ENCODE measurements around the gene STK38L.
A peak's percentile ranks its signal among the peaks of the same experiment; 100 is the strongest.
"Not testable (repeated sequence)": the region's sequence is repeated elsewhere in the genome, so short reads cannot be mapped to it uniquely, and the experiment has no call there.

Gene STK38L

DNA sequence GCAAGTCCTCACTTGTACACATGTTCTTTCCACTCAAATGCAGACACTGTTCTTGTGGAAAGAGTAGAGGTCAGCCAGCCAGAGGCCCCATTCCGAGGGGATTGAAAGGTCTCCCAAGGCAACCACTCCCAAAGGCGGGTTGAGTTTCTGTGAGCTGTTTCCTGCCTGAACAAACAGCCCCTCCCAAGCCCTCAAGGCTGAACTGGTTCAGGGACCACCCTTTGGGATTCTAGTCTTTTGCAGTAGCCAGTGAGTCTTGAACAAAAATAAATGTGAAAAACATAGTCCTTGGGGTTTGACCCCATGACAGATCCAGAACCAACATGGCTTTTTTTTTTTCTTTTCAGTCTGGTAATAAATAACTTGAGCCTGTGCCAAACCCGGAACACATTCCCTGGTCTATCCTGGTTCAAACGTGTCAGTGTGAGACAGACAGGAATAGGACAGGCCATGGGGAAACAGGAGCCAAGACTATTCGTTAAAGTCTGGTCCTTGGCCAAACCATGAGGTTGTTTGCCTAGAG is 17.6 kb upstream of the STK38L start:
- Histone ChIP-seq H3K4me1 (ENCODE audit: control insufficient read depth, insufficient read depth, low read length) (peaks cover 6% of the 10 kb centered on the region), H3K36me3 (ENCODE audit: control insufficient read depth, insufficient read depth, low read length) (no peaks in the 10 kb centered on the region), H3K27me3 (ENCODE audit: control insufficient read depth, insufficient read depth, low read length, poor library complexity, severe bottlenecking) (no peaks in the 10 kb centered on the region), H3K9me3 (ENCODE audit: control insufficient read depth, low read length) (no peaks in the 10 kb centered on the region), H3K27ac (ENCODE audit: insufficient read depth, low read depth, low read length, poor library complexity, severe bottlenecking) (no peak overlapping the region), H3K4me3 (ENCODE audit: insufficient read depth, low read depth, low read length) (no peak overlapping the region)
- WGBS, 2 experiments, result 64 to 72% methylated on average over 5 of the region's 5 CpGs

DNA sequence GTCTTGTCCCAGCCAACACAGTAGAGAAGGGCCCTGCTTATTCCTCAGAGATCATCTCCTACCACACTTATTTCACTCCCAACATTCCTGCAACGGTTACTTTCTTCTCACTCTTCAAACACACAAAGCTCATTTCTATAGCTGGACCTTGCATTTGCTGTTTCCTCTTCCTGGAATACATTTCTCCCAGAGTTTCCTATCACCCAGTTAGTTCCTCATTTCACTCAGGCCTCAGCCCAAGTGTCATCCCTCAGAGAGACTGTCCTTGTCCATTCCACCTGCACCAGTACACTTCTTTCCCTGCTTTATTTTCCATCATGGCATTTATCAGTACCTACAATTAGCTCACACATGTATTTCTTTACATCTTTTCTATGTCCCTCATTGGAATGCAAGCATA is 14.7 kb upstream of the STK38L start:
- Histone ChIP-seq H3K4me1 (ENCODE audit: control insufficient read depth, insufficient read depth, low read length) (peaks cover 6% of the 10 kb centered on the region), H3K4me3 (ENCODE audit: insufficient read depth, low read depth, low read length) (no peak overlapping the region), H3K36me3 (ENCODE audit: control insufficient read depth, insufficient read depth, low read length) (no peaks in the 10 kb centered on the region), H3K9me3 (ENCODE audit: control insufficient read depth, low read length) (no peaks in the 10 kb centered on the region), H3K27me3 (ENCODE audit: control insufficient read depth, insufficient read depth, low read length, poor library complexity, severe bottlenecking) (no peaks in the 10 kb centered on the region), H3K27ac (ENCODE audit: insufficient read depth, low read depth, low read length, poor library complexity, severe bottlenecking) (no peak overlapping the region)
- 92% methylated on average over 1 of the region's 1 CpG for WGBS, 2 experiments

DNA sequence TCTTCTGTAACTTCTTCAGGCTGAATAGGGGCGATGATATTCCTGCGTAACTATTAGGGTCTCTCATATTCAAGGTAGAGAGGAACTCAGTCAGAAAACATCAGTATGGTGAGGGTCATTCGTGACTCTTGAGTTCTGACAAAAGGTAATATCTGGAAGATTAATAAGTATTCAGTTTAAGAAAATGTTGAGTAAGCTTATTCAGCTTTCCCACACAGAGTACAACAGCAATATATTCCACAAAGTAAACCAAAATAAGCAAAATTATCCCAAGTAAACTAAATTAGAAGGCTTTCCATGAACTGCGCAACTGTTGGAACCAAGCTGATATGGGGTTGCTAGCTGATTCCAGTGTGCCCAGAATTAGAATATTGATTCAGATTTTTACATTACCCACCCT is 12.7 kb upstream of the STK38L start:
- not testable (repeated sequence) for H3K27ac ChIP-seq (ENCODE audit: insufficient read depth, low read depth, low read length, poor library complexity, severe bottlenecking); H3K9me3 ChIP-seq (ENCODE audit: control insufficient read depth, low read length); H3K36me3 ChIP-seq (ENCODE audit: control insufficient read depth, insufficient read depth, low read length); H3K4me1 ChIP-seq (ENCODE audit: control insufficient read depth, insufficient read depth, low read length); H3K27me3 ChIP-seq (ENCODE audit: control insufficient read depth, insufficient read depth, low read length, poor library complexity, severe bottlenecking); H3K4me3 ChIP-seq (ENCODE audit: insufficient read depth, low read depth, low read length)
- WGBS, 2 experiments, result 87 to 89% methylated on average over 4 of the region's 4 CpGs

DNA sequence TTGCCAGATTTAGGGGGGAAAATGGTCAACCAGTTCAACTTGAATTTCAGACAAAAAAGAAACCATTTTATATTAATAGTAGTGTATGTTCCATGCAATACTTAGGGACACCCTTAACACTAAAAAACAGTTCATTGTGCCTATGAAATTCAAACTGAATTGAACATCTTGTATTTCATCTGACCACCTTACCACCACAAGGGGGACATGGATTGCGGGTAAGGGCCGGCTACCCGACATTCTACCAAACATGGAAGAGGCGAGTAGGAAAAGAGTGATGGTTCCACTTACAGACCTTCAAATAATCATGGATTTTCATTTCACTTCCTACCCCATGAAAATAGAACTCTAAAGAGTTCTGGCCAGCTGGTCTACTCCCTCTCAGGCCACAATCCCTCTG is 10.3 kb upstream of the STK38L start:
- Histone ChIP-seq H3K4me1 (ENCODE audit: control insufficient read depth, insufficient read depth, low read length) (no peaks in the 10 kb centered on the region), H3K36me3 (ENCODE audit: control insufficient read depth, insufficient read depth, low read length) (no peaks in the 10 kb centered on the region), H3K9me3 (ENCODE audit: control insufficient read depth, low read length) (no peaks in the 10 kb centered on the region), H3K27ac (ENCODE audit: insufficient read depth, low read depth, low read length, poor library complexity, severe bottlenecking) (no peak overlapping the region), H3K27me3 (ENCODE audit: control insufficient read depth, insufficient read depth, low read length, poor library complexity, severe bottlenecking) (no peaks in the 10 kb centered on the region), H3K4me3 (ENCODE audit: insufficient read depth, low read depth, low read length) (no peak overlapping the region)
- 80 to 81% methylated on average over 4 of the region's 4 CpGs for WGBS, 2 experiments

DNA sequence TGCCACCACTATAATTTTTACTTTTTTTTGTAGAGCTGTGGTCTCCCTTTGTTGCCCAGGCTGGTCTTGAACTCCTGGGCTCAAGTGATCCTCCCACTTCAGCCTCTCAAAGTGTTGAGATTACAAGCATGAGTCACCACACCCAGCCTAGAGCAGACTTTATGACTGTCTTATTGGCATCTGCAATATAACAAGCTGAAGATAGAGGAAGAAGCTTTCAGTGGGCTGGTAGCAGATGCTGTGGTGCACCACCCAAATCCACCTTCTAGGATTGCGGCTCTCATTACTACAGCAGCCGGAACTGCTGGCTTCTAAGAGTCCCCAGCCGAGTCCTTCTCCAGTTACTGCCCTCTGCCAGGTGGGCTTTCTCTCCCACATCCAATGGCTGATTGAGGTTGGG is 7.6 kb upstream of the STK38L start:
- Histone ChIP-seq H3K36me3 (ENCODE audit: control insufficient read depth, insufficient read depth, low read length) (no peaks in the 10 kb centered on the region), H3K27me3 (ENCODE audit: control insufficient read depth, insufficient read depth, low read length, poor library complexity, severe bottlenecking) (no peaks in the 10 kb centered on the region), H3K9me3 (ENCODE audit: control insufficient read depth, low read length) (no peaks in the 10 kb centered on the region), H3K4me3 (ENCODE audit: insufficient read depth, low read depth, low read length) (no peak overlapping the region), H3K4me1 (ENCODE audit: control insufficient read depth, insufficient read depth, low read length) (no peaks in the 10 kb centered on the region), H3K27ac (ENCODE audit: insufficient read depth, low read depth, low read length, poor library complexity, severe bottlenecking) (no peak overlapping the region)
- 88 to 93% methylated on average over 3 of the region's 3 CpGs for WGBS, 2 experiments

DNA sequence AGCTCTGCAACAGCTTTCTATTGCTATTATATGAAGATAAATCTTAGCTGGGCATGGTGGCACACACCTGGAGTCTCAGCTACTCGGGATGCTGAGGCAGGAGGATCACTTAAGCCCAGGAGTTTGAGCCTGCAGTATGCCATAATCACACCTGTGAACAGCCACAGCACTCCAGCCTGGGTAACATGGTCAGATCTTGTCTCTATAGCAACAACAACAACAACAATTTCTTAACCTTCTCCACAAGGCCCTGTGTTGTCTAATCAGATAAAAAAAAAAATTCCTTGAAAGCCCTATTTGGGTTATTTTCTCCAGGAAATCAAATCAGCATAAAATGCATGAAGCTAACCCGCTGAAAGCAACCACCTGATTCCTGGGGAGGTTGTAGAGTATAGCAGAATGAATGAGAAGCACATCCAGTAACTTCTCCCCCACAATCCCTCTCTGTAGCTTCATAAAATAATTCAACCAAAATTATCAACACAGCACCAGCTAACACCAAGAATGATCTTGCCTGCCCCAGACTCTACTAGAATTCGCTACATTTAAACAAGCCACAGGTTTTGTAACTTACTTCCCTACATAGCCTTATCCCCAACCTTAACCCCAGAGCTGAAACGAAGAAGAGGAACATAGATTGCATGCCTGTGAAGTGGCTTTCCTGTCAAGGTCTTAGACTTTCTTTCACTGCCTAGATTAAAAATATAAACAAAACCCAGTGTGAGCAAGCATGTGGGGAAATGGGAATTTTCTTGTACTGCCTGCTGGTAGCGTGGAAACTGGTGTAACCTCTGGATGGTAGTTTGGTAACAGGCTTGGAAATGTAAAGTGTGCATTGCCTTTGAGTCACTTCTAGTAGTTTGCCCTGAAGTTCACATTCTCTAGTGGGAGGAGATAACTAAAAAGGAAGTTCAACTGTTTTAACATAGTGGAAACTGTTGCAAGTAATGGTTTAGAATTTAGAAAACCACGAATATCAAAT is 6.0 kb upstream of the STK38L start:
- WGBS, 2 experiments, result 85 to 86% methylated on average over 5 of the region's 6 CpGs
- no peak overlapping the region for H3K27ac ChIP-seq (ENCODE audit: insufficient read depth, low read depth, low read length, poor library complexity, severe bottlenecking)

DNA sequence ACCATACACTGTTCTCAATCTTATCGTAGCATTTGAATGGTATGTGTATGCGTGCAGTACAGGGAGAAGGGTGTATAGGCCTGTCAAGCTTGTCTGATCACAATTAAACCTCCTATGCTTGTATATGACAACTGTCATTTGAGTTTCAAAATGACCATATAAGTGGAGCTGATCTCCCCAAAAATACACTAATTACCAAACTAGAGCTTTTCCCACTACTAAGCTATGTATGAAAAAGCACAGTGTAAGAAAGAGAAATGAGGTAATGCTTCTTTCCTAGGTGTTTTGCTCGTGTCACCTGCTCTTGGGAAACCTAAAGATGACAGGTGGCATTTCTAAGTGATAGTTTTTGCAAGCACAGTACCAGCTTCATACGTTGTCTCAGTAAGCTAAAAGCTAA is 1.1 kb upstream of the STK38L start:
- WGBS, 2 experiments, result 91 to 93% methylated on average over 2 to 4 of the region's 4 CpGs
- no peak overlapping the region for H3K27ac ChIP-seq (ENCODE audit: insufficient read depth, low read depth, low read length, poor library complexity, severe bottlenecking)
- H3K4me3 ChIP-seq (ENCODE audit: insufficient read depth, low read depth, low read length), result no peak overlapping the region
- H3K36me3 ChIP-seq (ENCODE audit: control insufficient read depth, insufficient read depth, low read length), result no peaks in the 10 kb centered on the region
- no peaks in the 10 kb centered on the region for H3K9me3 ChIP-seq (ENCODE audit: control insufficient read depth, low read length)
- H3K4me1 ChIP-seq (ENCODE audit: control insufficient read depth, insufficient read depth, low read length), result peaks cover 10% of the 10 kb centered on the region
- no peaks in the 10 kb centered on the region for H3K27me3 ChIP-seq (ENCODE audit: control insufficient read depth, insufficient read depth, low read length, poor library complexity, severe bottlenecking)

More for the DNA sequence above, 6.0 kb upstream of the STK38L start:
- no peaks in the 10 kb centered on the region for H3K4me1 ChIP-seq (ENCODE audit: control insufficient read depth, insufficient read depth, low read length)
- H3K9me3 ChIP-seq (ENCODE audit: control insufficient read depth, low read length), result no peaks in the 10 kb centered on the region
- H3K27me3 ChIP-seq (ENCODE audit: control insufficient read depth, insufficient read depth, low read length, poor library complexity, severe bottlenecking), result no peaks in the 10 kb centered on the region
- no peak overlapping the region for H3K4me3 ChIP-seq (ENCODE audit: insufficient read depth, low read depth, low read length)
- H3K36me3 ChIP-seq (ENCODE audit: control insufficient read depth, insufficient read depth, low read length), result no peaks in the 10 kb centered on the region

DNA sequence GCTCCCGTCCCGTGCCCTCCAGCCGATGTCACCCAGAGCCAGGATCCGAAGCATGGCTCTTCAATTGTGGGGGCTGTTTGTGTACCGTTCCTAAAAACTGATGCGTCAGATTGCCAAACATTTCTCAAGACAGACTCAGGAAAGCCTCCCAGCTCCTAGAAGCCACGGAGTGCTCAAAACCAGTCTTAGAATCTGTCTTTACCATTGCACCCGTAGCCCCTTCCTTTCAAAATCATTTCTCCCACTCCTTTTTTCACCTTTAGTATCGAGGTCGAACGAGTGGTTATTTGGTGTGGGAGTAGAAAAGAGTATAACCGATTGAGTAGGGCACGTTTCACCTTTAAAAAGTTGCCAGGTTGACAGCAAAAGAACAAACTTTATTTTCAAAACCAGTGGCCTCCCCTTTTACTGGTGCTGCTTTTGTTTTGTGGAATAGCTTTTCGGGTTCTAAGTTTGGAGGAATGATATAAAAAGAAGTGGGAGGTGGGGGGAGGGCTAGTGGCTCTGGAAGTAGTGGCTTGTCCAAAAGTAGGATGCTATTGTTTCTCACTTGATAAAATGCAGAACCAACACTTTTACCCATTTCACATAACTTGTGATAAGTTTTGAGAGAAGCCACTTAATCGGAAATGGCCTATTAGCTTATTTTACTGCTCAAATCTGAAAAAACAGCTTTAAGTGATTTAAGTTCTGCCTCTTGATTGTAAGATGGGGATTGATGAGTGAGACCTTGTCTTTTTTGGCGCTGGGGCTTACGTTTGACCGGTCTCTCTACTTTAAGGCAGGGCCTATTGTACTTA is 803 bp downstream of the STK38L start:
- peak overlapping the region; percentile 87 for H3K4me3 ChIP-seq (ENCODE audit: insufficient read depth, low read depth, low read length)

DNA sequence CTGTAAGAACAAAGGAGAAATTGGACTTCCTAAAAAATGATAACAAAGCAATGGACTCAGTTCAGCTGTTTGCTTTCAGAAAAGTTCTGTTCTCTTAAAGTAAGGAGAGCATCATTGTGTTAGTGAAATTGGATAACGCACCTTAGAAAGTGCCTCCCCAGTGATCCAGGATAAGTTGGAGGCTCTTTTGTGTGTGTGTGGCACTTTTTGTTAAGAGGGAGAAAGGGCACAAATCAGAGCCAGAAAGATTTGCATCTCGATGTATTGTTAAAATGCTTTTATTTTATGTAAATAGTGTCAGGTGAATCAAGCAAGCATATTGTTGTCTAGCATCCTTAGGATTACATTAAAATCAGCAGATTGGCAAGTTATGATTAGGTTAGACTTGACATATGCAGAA is 2.1 kb downstream of the STK38L start:
- 72 to 74% methylated on average over 2 of the region's 2 CpGs for WGBS, 2 experiments
- no peaks in the 10 kb centered on the region for H3K27me3 ChIP-seq (ENCODE audit: control insufficient read depth, insufficient read depth, low read length, poor library complexity, severe bottlenecking)
- H3K4me1 ChIP-seq (ENCODE audit: control insufficient read depth, insufficient read depth, low read length), result peaks cover 10% of the 10 kb centered on the region
- H3K27ac ChIP-seq (ENCODE audit: insufficient read depth, low read depth, low read length, poor library complexity, severe bottlenecking), result no peak overlapping the region
- H3K4me3 ChIP-seq (ENCODE audit: insufficient read depth, low read depth, low read length), result peak overlapping the region; percentile 87
- no peaks in the 10 kb centered on the region for H3K36me3 ChIP-seq (ENCODE audit: control insufficient read depth, insufficient read depth, low read length)
- no peaks in the 10 kb centered on the region for H3K9me3 ChIP-seq (ENCODE audit: control insufficient read depth, low read length)

More for the DNA sequence above, 803 bp downstream of the STK38L start:
- Histone ChIP-seq H3K36me3 (ENCODE audit: control insufficient read depth, insufficient read depth, low read length) (no peaks in the 10 kb centered on the region), H3K9me3 (ENCODE audit: control insufficient read depth, low read length) (no peaks in the 10 kb centered on the region), H3K27ac (ENCODE audit: insufficient read depth, low read depth, low read length, poor library complexity, severe bottlenecking) (no peak overlapping the region), H3K27me3 (ENCODE audit: control insufficient read depth, insufficient read depth, low read length, poor library complexity, severe bottlenecking) (no peaks in the 10 kb centered on the region), H3K4me1 (ENCODE audit: control insufficient read depth, insufficient read depth, low read length) (peaks cover 10% of the 10 kb centered on the region)
- 7% methylated on average over 14 to 17 of the region's 18 CpGs for WGBS, 2 experiments

DNA sequence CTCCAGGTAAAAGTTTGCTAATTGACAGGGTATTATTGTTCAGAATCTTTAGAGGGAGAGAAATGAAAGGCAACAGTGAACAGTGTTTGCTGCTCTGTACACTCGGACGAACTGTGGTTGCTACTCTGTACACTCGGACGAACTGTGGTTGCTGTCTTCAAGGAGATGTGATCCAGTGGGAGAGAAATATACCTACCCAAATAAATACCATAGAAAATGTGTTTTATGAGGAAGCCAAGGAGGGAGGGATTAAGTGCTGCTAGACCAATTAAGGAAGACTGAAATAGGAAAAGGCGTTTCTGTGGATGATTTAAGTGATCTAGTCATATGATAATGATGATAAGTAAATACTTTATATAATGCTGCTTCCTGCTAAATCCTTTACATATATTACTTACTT is 2.7 kb downstream of the STK38L start:
- H3K9me3 ChIP-seq (ENCODE audit: control insufficient read depth, low read length), result no peaks in the 10 kb centered on the region
- no peak overlapping the region for H3K27ac ChIP-seq (ENCODE audit: insufficient read depth, low read depth, low read length, poor library complexity, severe bottlenecking)
- 87 to 97% methylated on average over 2 to 5 of the region's 5 CpGs for WGBS, 2 experiments
- no peak overlapping the region for H3K4me3 ChIP-seq (ENCODE audit: insufficient read depth, low read depth, low read length)
- H3K36me3 ChIP-seq (ENCODE audit: control insufficient read depth, insufficient read depth, low read length), result no peaks in the 10 kb centered on the region
- peaks cover 10% of the 10 kb centered on the region for H3K4me1 ChIP-seq (ENCODE audit: control insufficient read depth, insufficient read depth, low read length)
- no peaks in the 10 kb centered on the region for H3K27me3 ChIP-seq (ENCODE audit: control insufficient read depth, insufficient read depth, low read length, poor library complexity, severe bottlenecking)

All from ectodermal cell (in vitro differentiated cells).